Measurements from ENCODE around the gene SULF2.

Gene SULF2

DNA sequence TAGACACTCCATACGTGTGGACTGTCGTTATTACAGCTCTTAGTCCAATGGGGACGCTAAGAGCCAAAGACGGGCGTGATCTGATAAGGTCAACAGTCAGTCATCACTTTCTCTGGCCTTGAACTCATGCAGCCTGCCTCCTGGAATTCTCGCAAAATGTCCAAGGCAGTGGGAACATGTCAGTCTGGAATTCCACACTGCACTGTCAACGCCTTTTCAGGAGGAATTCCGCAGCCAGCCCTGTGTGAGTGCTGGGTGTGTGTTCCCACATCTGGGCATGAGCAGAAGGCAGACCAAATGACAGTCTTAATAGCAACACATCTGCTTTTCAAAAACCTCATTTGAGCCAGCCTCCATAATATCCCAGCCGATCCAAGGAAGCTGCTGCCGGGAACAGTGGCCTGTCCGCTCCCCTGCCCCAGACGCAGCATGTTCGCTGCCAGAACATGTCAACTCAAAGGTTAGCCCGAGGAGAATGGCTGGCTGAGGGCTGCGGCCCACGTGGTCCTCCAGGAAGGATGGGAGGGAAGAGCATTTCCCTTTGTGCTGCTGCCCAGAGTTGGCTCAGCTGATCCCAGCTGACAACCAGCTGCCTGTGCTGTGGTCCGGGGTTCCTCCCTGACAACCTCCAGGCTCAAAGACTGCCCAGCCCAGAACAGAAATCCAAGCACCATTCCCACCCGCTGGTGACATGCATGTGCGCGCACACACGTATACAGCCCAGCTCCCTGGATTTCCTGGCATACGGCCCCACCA, 103.1 kb downstream of the SULF2 start:
- no peak for DNase-seq

DNA sequence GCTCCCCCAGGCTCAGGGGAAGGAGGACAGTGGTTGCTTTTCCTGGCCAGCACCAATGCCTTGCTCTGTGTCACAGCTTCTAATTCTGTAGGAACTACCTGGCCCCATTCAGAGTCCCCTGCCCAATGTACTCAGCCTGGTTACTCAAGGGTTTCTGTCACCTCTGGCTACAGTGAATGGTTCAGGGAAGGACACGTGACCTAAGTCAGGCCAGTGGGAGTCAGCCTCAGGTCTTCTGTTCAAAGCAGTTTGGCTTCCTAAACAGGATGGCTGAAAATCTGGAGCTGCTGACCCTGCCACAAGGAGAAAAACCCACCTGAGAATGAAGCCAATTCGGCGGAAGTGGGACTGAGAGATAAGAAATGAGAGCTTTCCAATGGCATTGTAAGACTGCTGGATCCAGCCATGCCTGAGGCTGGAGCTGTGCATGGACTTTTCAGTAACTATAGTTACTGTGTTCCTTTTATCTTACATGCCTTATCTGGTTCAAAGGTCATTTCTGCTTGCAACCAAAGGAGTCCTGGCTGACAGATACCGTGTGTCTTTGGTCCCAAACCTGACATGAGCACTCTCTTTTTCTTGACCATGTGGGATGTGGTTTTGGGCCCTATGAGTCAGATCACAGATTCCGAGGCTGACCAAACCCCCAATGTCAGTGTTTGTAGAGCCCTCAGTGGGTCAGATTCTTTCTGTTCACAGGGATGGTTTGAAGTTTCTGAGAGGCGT, 104.3 kb downstream of the SULF2 start:
- DNase-seq, result no peak

DNA sequence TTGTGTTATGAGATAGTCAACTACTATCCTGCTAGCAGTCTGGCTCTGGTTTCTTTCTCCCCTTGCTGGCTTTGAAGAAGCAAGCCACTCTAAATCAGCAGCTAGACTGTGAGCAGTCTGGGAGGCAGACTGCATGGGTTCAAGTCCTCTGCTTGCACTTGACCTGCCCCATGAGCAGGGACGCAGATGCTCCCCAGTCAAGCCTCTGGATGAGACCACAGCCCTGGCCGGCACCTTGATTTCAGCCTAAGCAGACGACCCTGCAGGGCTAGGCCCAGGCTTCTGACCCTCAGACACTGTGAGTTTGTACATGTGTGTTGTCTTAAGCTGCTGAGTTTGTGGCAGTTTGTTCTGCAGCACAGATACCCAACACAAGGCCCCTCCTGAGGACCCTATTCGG, 105.8 kb downstream of the SULF2 start:
- DNase-seq, result no peak

- no peak for DNase-seq
These were observed 106.7 kb downstream of the SULF2 start for GRCh38 chr20:47678536-47678935.

DNA sequence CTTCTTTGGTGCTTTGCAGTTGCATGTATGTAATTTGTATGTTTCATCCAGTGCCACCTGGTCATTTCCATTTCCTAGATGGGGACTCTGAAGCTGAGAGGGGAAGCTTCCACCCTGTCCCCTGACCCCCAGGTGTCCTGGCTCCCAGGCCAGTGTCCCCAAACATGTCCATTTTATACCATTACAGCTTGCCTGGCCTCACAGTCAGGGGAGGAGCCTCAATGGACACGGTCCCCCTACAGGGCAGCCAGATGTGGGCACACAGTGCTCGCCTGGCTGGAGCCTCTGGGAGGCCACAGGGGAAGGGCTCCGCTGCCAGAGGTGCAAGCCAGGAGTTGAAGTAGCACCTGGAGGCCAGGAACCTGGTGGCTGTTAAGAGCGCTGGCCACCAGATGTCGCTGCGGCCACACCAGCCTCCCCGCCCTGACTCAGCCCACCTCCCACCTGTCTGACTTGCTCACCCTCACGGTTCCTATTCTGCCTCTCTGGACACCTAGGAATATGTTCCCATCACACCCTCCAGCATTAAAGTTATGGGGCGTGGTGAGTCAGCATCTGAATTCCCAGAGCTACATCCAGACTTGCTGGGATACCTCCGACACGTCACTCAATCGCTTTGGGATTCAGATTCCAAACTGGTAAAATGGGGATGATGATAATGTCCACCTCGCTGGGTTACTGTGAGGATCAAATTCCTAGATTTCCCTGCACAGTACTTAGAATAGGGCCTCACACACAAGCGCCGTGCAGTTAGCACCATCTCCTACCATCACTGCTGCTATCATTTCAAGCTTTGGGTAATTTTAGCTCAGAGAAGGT, 107.4 kb downstream of the SULF2 start:
- DNase-seq, result no peak

DNA sequence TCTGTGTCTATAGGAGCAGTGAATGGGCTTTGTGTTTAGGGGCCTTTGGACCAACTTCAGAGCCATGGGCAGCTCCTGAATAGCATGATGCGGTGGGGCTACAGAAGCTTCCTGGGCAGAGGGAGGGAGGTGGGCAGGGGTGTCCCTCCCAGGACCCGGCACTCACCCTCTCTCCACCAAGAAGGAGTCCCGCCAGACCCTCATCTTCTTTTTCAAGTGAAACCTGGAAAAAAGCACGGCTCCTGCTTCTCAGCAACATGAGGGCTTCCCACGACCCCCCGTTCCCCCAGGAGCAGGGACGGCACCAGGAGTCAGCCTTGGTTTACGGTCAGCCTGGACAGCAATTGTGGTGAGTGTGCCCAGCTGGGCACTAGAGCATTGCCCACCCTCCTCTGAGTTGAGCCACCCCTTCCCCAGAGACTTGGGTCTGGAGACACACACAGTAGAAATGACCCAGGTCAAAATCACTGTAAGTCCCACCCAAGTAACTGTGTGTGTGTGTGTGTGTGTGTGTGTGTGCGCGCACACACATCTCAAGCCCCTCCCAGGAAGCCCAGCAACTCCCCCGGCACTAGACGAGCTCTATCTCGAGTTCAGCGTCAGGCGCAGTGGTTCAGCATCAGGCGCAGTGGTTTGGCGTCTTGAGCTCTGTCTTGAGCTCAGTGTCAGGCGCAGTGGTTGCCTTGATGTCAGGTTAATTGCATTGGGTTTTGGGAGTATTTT, 108.2 kb downstream of the SULF2 start:
- no peak for DNase-seq

- no peak for DNase-seq
These were observed 109.0 kb downstream of the SULF2 start for GRCh38 chr20:47676219-47676721.

DNA sequence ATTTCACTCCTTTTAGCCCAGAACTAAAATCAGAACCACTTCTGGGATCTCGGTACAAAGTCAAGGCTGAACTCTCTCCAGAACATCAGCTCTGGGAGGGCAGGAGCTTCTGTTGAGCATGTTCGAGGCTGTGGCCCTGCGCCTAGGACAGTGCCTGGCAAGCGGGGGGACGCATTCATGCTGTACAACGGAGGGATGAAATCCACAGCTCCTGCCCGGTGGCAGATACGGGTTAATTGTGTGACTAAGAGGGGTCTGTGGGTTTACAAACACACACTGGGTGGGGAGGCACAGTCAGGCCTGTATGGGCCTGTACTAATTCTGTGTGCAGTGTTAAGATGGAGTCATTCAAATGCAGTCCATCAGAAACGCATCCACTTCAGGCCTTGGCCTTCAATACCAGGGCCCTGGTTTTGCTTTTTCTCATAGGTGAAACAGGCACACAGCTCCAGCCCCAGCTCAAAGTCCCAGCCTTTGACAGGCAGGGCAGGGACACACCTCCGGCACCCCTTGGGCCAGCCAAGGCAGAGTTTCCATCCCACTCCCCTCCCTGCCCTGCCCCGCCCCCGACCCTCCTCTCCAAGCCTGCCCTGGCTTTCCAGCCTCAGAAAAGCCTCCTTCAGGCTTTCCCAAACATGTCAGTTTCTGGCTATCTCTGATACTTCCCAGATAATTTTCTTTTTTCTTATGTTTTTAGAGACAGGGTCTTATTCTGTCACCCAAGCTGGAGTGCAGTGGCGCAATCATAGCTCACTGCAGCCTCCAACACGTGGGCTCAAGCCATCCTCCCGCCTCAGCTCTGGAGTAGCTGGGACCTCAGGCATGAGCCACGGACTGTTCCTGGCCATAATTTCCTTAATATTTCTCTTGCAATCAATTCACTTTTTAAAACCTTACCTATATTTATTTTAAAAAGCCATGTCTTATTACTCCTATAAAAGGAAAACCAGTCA, 109.8 kb downstream of the SULF2 start:
- DNase-seq, result no peak

- DNase-seq, result no peak
These were observed 110.6 kb downstream of the SULF2 start for GRCh38 chr20:47674686-47675085.

DNA sequence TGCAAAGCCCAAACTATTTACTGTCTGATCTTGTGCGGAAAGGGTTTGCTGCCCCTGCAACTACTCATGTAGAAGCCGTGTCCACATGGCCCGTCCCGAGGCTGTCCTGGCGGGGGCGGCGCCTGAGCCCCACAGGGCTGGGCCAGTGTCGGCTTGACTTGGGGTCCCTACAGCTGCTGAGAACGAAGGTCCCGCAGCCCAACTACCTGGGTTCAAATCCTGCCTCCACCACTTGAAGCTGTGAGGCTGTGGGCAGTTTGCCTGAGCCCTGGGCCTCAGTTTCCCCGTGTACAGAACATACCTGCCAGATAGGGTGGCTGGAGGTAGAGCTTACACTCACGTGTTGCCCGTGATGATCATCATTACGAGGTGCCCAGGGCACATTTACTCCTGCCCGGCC, 111.1 kb downstream of the SULF2 start:
- no peak for DNase-seq

DNA sequence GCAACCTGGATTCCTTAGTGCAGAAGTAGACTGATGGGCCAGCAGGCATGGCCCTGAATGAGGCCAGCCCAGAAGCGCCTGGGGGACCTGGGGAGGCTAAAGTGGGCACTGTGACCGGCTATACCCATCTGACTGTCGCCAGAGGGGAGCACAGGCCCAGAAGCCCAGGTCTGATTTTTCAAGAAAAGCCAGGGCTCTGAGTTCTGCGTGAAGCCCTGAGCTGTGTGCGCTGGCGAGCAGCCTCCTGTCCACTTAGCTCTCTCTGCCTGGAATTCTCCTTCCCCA, 111.7 kb downstream of the SULF2 start:
- DNase-seq, result no peak

DNA sequence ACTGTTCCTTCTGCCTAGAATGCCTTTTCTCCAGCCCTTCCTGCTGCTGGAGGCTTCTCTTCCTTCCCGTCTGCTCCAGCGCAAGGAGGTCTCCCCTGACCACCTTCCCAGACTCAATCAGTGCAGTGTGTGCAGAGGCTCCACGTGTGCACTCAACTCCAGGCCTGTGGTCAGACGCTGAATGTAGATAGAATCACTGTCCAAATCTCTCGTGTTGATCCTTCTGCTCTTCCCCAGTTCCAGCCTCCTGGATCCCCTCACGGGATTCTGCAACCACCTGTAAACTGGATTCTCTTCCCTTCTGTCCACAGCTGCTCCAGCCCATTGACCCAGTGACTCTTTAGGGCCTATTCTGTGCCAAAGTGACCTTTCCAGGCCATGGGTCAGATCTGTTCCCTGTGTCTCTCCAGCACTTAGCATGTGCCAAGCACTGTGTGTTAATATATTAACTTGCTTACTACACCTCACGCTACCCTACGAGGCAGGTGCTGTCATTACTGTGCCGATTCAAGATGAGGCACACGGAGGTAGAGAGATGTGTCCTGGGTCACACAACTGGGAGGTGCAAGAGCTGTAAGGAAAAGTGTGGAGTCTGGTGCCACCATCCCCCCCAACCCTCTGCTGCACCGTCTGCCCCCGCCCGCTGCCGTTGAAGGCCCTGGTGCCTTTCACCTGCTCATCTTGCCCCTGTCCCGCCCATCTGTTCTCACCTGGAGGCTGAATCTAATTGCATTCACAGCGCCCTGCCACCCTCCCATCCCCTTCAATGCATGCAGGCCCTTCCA, 112.2 kb downstream of the SULF2 start:
- no peak for DNase-seq

DNA sequence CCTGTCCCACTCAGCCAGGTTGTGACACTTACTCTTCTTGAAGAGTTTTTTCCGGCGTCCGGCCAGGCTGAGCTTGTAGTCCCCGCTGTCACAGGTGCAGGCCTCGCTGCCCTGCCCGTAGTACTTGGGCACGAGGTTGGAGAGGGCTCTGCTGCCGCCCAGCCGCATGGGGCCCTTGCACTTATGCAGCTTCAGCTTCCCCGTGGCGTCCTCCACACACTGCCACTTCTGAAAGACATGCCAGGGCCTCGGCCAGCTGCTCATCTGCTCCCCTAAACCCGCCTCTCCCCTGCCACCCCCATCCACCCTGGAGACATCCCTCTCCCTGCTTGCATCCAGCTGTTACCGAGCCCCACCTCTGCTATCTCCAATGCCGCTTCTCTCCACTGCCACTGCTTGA, 113.1 kb downstream of the SULF2 start:
- no peak for DNase-seq

- no peak for DNase-seq
These were observed 114.4 kb downstream of the SULF2 start for GRCh38 chr20:47670913-47671312.

GRCh38 chr20:47669927-47670890, 115.1 kb downstream of the SULF2 start:
- no peak for DNase-seq

DNA sequence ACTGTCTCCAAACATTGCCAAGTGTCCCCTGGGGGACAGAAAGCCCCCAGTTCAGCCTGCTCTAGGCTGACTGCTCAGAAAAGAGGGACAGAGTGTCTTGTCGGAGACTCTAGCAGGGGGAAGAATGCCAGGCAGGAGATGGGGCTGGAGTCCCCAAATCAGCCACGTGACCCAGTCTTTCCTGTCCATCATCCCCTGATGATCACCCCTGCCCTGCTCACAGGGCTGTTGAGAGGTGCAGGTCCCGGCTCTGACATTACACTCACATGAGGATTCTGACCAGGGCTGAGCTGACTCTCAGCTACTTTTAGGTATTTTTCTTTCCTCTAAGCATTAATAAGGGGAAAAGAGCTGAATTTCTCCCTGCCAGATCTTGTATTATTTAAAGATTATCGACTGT, 115.8 kb downstream of the SULF2 start:
- DNase-seq, result no peak

GRCh38 chr20:47669152-47669425, 116.2 kb downstream of the SULF2 start:
- DNase-seq, result no peak

DNA sequence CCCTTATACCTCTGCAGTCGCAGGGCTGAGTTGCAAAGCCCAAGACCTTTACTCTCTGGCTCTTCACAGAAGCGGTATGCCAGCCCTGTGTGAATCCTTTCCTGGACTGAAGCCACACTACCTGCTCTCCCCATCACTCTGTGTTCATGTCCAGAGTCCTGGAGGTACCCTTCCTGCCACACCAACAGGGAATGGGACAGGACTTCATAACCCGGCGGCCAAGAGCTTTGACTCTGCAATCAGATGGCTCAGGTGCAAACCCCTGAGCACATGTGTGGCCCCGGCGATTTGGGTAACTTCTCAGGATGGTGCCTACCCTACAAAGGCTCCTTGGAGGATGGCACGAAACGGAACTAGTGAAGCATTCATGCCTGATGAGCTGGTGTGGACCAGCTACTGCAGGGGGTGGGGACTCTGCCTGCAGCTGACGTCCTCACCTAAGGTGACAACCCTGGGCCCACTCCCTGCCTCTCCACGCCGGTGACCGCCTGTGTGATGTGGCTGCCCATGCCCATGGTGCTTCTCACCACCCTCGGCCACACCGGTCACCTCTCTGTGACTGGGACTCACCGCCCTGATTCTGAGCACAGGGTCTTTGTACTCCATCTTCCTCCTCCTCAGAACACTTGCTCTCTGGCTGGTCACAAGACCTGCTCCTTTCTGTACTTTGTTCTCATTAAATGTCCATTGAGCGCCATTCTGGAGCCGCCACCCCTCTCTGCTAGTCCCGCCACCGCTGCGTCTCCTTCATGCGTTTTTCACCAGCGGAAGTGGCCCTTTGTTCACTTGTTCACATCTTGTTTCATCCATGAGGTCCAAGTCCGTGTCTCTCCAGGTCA, 116.7 kb downstream of the SULF2 start:
- DNase-seq, result no peak

Measured in NCI-H446 (cell line).